ENCODE data around the gene NXNL1.

DNA sequence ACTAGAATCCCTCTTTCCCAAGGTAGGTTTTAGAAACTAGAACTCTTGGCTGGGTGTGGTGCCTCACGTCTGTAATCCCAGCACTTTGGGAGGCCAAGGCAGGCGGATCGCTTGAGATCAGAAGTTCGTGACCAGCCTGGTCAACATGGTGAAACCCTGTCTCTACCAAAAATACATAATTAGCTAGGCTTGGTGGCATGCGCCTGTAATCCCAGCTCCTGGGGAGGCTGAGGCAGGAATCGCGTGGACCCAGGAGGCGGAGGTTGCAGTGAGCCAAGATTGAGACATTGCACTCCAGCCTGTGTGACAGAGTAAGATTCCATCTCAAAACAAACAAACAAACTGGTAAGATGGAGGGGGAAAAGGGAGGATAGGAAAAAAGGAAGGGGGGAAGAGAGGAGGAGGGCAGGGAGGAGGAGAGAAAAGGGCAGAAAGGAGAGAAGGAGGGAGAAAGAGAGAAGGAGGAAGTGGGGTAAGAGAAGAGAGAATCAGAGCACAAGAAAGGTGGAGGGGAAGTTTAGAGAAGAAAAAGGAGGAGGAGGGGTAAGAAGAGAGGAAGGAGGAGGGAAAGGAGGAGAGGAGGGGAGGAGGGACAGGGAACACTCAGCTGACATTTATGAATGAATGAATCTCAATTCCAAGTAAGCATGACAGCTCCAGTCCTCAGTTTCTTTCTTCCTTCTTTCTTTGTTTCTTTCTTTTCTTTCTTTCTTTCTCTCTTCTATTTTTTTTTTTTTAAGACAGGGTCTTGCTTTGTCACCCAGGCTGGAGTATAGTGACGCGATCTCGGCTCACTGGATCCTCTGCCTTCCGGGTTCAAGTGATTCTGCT lies 7.0 kb upstream of the NXNL1 start:
- TF ChIP-seq NANOG (IDR thresholded peaks at IDR 0.05; ENCODE audit: insufficient read depth, low read depth, low read length, poor library complexity, severe bottlenecking) = no peak
- no peak for TF ChIP-seq NRF1 (IDR thresholded peaks at IDR 0.05; ENCODE audit: low read depth, low read length)
- no peak for TF ChIP-seq CBX8 (IDR thresholded peaks at IDR 0.05; ENCODE audit: borderline replicate concordance, low read depth, low read length)

All from H1 (cell line).